GM12865 (cell line): ENCODE measurements around the gene UNC79.
A peak's percentile ranks its signal among the peaks of the same experiment; 100 is the strongest.

Source experiments
- DNase-seq: peaks from one replicate; pipeline ENCODE4 v3.0.0; 2010; ENCODE audit warnings: low read depth
- H3K4me3 ChIP-seq: 2 replicates; pipeline ENCODE4 v1.5.1; 2011; ENCODE audit warnings: mild to moderate bottlenecking, low read depth, low read length, control low read depth
- TF ChIP-seq, protein P1 (sequence below): IDR thresholded peaks from 2 replicates; pipeline ENCODE4 v1.5.1; 2011; ENCODE audit warnings: low read length, control low read depth, low read depth, inconsistent platforms; ENCODE audit not compliant: insufficient read depth; ENCODE audit errors: missing control alignments

The UNC79 gene

DNA sequence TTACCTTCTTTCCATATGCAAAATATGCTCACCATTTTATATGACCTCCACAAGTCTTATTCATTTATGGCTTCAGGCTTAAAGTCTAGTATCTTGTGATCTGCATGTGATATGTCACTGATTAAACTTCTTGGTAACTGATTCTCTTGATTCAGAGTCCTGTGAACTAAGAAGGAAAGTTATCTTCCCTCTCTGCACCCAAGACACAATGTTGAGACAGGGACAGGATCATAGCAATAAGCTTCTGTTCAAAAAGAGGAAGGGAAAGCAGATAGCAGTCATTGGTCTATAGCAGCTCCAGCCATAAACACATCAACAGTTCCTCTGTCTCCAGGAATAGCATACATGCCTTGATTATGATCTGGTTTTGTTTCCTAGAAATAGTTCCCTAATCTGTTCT is 103.1 kb downstream of the UNC79 start:
- no peak overlapping the region for H3K4me3 ChIP-seq
- peak; percentile 29 for DNase-seq
- TF ChIP-seq, protein P1, sequence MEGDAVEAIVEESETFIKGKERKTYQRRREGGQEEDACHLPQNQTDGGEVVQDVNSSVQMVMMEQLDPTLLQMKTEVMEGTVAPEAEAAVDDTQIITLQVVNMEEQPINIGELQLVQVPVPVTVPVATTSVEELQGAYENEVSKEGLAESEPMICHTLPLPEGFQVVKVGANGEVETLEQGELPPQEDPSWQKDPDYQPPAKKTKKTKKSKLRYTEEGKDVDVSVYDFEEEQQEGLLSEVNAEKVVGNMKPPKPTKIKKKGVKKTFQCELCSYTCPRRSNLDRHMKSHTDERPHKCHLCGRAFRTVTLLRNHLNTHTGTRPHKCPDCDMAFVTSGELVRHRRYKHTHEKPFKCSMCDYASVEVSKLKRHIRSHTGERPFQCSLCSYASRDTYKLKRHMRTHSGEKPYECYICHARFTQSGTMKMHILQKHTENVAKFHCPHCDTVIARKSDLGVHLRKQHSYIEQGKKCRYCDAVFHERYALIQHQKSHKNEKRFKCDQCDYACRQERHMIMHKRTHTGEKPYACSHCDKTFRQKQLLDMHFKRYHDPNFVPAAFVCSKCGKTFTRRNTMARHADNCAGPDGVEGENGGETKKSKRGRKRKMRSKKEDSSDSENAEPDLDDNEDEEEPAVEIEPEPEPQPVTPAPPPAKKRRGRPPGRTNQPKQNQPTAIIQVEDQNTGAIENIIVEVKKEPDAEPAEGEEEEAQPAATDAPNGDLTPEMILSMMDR: no peak

DNA sequence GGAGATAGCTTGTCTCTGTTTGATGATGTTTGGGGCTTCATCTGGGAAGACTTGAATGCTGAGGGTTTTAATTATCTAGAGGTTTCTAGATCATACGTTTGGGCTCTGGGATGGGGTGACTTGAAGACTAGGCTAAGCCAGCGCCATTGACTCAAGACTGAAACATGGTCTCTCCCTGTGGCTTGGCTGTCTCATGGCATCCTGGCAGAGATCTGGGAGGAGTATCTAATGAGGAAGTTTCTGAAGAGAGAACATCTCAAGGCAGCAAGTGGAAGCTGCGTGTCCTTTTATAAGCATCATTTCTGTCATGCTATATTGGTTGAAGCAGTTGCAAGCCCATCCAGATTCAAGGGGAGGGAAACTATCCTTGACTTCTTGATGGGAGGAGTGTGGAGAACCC is 104.8 kb downstream of the UNC79 start:
- H3K4me3 ChIP-seq: no peak overlapping the region
- TF ChIP-seq, protein P1: no peak
- DNase-seq: no peak

DNA sequence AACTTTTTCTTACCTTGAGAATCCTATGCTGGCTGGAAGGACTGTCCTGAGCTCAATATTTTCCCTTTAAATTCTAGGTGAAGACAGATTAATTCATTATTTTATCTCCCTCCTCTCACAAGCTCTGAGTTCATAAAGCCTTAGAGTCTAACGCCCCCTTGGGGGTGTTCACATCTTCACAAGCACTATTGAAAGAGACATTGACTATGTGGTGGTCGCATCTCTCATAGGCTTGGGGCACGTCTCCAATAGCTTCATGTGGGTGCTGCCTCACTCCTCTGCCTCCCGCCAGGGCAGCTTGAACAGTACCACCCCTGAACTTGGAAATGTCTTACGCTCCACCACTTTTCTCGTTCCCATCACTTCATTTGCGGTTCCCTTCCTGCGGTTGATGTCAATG is 106.2 kb downstream of the UNC79 start:
- peak; percentile 35 for DNase-seq
- TF ChIP-seq, protein P1: peak; percentile 18
- no peak overlapping the region for H3K4me3 ChIP-seq

DNA sequence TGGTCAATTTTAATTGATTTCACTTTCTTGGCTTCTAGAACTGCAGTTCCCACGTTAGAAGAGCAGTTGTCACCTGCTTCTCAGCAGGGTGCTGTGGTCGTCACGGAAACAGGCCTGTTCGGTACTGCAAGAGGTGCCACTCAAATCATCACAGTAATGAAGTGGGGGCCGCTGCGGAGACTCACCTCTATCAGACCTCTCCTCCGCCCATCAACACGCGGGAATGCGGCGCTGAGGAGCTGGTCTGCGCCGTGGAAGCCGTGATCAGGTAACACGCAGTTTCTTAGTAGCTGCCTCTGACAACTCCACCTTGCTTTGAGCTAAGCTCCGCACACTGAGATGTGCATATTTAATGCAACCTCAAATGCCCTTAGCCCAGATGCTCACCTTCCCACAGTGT is 107.2 kb downstream of the UNC79 start:
- no peak for DNase-seq
- TF ChIP-seq, protein P1: no peak
- H3K4me3 ChIP-seq: no peak overlapping the region

DNA sequence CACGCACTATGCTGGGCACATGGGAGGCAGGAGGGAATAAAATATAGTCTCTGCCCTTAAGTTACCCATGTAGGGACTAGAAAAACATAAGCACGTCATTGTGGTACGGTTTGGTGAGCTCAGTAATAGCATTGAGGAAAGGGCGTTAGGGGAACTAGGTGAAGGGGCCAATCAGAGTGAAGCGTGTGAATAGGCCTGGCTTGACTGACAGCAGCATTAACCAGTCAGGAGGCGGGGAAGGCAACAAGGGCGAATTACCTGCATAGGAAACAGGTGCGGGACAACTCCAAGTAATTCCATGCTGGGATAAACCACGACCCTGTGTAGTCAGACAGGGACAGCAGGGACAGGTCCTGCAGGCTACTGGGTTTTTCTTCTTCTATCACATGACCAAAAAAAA is 107.7 kb downstream of the UNC79 start:
- no peak overlapping the region for H3K4me3 ChIP-seq
- peak; percentile 59 for DNase-seq
- TF ChIP-seq, protein P1: no peak

DNA sequence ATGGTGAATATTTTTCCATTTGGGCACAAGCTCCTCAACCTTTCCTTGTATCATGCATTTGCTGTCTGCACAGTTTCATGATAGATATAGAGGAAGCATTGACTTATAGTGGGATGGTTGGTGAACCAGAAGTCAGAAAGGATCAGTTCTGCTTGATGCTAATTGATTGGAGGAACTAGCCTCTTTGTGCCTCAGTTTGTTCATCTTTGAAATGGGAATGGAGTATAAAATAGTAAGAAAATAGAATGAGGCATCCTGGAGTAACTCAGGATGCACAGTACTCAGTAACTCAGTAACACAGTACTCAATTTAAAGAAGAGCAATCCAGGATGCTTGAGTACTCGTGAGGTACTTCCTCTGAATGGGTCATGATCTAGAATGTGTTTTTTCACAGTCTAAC is 109.5 kb downstream of the UNC79 start:
- DNase-seq: no peak
- TF ChIP-seq, protein P1: no peak
- no peak overlapping the region for H3K4me3 ChIP-seq

DNA sequence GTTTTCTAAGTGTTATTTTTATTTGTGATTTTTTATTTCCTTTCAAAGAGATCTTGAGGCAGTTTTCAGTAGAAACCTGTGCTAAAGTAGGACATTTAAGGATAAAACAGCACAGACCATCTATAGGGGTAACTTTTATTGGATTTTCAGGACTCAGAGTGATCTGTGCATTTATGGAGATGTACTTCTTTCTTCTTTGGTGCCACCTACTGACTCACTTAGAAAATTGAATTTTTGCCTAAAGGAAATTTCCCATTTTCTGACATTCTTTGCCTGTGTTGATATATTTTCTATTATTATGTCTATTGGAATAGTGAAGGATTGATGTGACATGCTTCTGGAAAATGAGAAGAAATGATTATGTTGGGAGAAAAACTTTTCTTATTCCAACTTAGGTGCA is 113.0 kb downstream of the UNC79 start:
- TF ChIP-seq, protein P1: peak; percentile 24
- H3K4me3 ChIP-seq: no peak overlapping the region
- peak; percentile 18 for DNase-seq
